ENCODE data around the gene SMIM10L2A.
"Not testable (repeated sequence)": the region's sequence is repeated elsewhere in the genome, so short reads cannot be mapped to it uniquely, and the experiment has no call there.

Gene SMIM10L2A

GRCh38 chrX:135437867-135438733, 16.4 kb downstream of the SMIM10L2A start:
- no peak overlapping the region for H3K27ac ChIP-seq
- no peak overlapping the region for H3K4me3 ChIP-seq

DNA sequence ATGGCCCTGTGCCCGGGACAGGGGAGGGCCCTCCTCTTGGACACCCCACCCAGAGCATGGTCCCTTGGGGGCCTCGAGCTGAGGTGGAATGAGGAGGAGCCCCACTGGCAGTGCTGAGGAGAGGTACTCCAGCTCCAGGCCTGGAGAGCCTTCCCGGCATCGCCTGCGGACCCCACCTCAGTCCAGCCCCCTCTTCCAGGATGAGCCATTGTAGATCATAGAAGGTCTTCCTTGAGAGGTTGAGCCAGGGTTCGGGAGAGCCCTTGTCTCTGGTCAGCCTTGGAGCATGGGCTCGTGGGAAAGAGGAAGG, 16.9 kb downstream of the SMIM10L2A start:
- Histone ChIP-seq H3K27ac (no peak overlapping the region), H3K4me3 (no peak overlapping the region)

- H3K4me3 ChIP-seq, result no peak overlapping the region
These were observed 28.1 kb downstream of the SMIM10L2A start for GRCh38 chrX:135449637-135450550.

DNA sequence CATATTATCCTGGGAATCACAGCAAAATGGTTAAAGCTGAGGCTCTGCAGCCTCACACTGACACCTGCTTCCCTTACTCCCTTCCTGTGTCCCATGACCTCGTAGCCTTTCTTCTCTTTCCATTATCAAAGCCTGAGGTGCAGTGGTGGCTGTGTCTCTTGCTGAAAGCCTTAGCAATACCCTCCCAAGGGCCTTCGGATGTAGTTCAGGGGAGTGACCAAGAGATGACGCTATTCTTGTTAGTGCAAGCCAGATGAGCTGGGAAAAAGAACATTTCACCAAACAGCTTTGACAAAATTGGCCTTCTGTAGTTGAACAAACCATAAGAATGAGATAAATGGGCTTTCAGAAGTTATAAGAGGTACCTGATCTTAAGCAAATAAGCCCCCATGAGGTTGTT, 31.6 kb downstream of the SMIM10L2A start:
- no peak overlapping the region for H3K4me3 ChIP-seq
- no peak overlapping the region for H3K27ac ChIP-seq

More at GRCh38 chrX:135449637-135450550, 28.1 kb downstream of the SMIM10L2A start:
- H3K27ac ChIP-seq, result no peak overlapping the region

DNA sequence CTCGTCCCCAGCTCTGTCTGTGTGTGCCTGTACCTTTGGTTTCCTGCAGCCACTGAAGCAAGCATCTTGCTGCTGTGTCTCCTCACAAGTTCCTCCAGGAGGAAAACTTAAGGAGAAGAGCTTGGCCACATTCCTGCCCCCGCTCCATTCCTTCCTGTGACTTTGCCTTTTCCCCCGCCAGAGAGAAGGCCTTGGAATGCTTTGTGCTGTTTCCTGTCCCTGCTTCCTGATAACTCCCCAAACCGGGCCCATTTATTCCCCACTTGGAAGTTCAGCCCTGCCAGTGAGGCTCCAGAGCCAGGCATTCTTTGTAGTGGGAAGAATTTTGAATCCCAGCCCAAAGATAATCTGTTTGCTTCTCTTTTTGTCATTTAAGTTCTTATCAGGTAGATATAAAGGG, 33.1 kb downstream of the SMIM10L2A start:
- Histone ChIP-seq H3K27ac (no peak overlapping the region), H3K4me3 (no peak overlapping the region)

GRCh38 chrX:135461756-135462155, 40.0 kb downstream of the SMIM10L2A start:
- H3K4me3 ChIP-seq, H3K27ac ChIP-seq: not testable (repeated sequence)

DNA sequence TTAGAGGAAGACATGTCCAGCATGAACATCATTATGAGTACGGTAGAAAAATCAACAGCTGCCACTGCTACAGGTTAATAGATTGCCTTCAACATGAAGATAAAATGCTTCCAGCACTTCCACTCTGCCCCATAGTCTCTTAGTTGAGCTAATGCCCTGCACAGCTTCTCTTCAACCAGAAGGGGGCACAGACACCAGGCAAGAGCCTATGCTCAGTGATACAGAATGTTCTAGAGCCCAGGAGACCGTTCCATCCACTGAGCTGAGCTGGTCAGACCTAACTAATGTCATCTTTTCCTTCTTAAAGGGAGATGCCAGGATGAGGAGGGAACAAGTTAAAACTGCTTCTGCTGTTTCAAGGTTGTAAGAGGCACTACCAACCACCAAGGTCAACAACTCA, 42.2 kb downstream of the SMIM10L2A start:
- Histone ChIP-seq H3K4me3 (no peak overlapping the region), H3K27ac (no peak overlapping the region)

DNA sequence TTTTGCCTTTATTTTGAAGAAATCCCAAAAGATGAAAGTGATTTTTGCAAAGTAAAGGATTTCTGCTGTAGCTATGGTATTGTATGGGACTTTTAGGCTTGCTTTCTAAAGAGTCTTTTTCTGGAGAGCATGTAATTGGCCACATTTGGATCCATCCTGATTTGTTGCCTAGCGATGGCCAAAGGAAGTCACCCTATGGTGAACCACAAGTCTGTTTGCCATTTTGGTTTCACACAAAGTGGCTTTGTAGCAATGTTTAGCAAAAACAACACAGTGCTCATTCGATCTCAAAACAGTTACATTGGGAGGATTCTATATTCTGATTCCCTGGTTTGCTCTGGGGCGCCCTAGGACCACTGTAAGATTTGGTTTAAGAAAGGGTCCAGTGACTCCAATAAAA, 54.6 kb downstream of the SMIM10L2A start:
- no peak overlapping the region for H3K4me3 ChIP-seq
- no peak overlapping the region for H3K27ac ChIP-seq

GRCh38 chrX:135477576-135477975, 55.8 kb downstream of the SMIM10L2A start:
- no peak overlapping the region for H3K27ac ChIP-seq

More at GRCh38 chrX:135477576-135477975, 55.8 kb downstream of the SMIM10L2A start:
- H3K4me3 ChIP-seq, result no peak overlapping the region
